GM19099 (cell line): ENCODE data around the gene NT5E.

ENCODE experiments used
- POLR2A ChIP-seq: IDR thresholded peaks from 3 replicates; pipeline ENCODE4 v1.6.1; 2011; ENCODE audit warnings: low read depth; ENCODE audit not compliant: insufficient read length; ENCODE audit errors: extremely low read depth

The NT5E gene

DNA sequence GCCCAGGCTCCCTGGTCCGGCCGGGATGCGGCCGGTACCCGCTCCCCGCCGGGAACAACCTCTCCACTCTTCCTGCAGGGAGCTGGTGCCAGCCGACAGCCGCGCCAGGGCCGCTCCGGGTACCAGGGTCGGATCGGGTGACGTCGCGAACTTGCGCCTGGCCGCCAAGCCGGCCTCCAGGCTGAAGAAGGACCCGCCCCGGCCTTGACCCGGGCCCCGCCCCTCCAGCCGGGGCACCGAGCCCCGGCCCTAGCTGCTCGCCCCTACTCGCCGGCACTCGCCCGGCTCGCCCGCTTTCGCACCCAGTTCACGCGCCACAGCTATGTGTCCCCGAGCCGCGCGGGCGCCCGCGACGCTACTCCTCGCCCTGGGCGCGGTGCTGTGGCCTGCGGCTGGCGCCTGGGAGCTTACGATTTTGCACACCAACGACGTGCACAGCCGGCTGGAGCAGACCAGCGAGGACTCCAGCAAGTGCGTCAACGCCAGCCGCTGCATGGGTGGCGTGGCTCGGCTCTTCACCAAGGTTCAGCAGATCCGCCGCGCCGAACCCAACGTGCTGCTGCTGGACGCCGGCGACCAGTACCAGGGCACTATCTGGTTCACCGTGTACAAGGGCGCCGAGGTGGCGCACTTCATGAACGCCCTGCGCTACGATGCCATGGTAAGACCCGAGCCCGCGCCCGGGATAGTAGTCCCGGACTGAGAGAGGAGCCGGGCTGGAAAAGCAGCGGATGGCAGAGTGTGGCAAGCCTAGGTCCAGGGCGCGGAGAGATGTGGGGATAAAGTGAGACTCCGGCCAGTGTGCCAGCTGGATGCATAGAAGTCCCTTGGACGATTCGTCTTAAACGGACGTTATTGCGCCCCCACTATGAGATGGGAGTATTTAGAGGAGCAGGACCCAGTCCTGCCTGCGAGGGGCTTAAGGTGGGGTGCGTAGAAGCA is at the start of gene NT5E:
Gene NT5E, plus strand, starts transcription at position 266 of the 942 bp plus-strand sequence. Its CDS starts 57 bp downstream, at position 323.
- TF ChIP-seq POLR2A = peak; percentile 55

GRCh38 chr6:85400331-85400730 is 49.6 kb upstream of the NT5E start:
- no peak for TF ChIP-seq POLR2A

DNA sequence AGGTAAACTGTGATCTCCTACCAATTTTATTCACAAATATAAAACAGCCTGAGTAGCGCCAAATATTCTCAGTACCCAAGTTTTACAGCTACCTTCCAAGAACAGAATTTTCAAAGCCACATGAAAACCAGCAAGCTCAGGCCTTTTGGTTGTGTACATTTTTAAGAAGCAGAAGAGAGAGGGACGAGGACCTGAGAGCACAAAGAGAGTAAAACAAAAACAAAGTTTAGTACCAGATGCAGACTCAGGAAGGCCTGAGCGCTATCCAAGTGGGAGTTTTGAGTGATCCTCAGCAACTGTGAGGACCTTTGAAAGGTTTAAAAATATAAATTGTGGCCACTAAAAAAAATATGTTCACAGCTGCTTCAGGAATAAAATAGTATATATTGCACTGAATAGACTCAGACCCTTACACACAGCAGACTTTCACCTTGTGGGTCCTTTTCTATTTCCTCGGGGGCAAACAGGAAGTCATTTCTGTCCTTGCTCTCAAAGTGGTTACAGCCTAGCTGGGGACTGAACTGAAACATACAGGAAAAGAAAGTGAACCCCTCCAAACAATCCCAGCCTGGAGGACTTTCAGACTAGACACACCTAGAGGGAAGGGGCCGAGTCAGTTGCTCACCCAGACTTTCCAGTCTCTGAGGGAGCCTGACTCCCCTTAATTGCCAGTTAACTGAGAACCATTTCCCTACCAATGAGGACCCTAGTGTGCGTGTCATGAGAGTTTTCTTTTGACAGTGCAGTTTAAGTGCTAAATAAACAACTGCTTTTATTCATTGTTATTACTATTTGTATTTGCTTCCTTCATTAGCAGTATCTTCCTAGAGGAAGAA is 48.5 kb upstream of the NT5E start:
- TF ChIP-seq POLR2A = no peak

DNA sequence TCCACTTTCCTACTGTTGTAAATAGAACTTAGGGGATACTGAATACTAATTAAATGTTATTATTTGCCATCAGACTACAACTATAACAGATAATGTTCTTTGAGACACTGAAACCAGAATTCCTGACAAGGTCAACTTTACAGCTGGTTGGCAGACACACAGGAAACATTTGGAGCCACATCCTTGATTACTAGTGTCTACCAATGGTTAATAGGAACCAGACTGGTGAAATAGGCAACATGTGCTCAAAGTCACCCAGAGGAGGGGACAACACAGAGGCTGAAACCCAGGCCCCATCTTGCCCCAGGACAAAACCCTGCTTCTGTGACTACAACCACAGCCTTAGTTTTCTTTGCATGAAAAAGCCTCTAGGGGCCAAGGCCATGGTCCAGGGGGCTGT is 47.8 kb upstream of the NT5E start:
- TF ChIP-seq POLR2A = no peak

DNA sequence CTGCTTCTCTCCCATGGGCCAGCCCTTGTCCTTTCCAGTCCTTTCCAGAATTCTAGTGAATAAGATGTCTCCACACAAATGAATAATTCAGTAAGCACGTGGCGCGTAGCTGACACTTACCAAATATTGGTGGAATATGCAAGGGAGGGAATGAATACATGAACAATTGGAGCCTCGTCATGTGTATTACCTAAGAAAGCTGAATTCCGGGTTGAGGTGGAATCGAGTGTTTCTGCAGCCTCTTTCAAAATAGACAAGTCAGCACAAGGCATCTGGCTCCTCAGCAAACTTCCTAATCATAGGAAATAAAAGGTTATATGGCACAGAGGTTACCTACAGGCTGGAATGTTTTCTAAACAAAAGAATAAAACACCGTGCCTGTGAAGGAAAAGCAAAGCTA is 47.0 kb upstream of the NT5E start:
- TF ChIP-seq POLR2A = no peak

DNA sequence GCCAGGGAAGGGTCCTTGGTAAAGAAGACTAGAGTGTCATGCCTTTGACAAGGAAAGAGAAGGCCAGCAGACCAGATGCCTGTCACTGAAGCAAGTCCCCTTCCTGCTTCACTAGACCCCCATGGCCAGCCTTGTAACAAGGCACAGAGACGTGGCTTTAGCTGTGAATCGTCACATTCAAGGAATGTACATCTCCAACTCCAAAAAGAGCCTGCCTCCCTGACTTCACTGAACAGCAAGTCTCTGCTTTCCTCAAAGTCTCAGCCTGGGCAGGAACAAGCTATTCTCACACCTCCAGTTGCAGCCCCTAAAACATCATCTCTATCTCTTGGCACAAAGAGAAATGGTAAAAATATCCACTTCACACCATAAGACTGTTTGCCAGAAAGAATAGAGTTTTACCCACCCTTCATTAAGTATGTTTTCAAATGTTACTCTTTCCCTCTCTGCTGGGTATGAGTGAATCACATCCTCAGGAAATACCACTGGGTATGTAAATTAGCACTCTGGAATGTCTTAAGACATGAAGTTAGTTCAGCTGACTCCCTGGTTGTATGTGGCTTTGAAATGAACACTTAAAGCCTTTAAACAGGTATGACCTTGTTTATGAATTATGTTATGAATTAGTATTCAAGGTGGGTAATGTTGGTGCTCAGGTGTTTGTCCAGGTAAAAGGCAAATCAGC is 46.4 kb upstream of the NT5E start:
- no peak for TF ChIP-seq POLR2A

GRCh38 chr6:85404564-85405174 is 45.2 kb upstream of the NT5E start:
- no peak for TF ChIP-seq POLR2A

GRCh38 chr6:85405175-85405852 is 44.6 kb upstream of the NT5E start:
- TF ChIP-seq POLR2A = no peak

GRCh38 chr6:85405853-85406198 is 44.1 kb upstream of the NT5E start:
- no peak for TF ChIP-seq POLR2A

DNA sequence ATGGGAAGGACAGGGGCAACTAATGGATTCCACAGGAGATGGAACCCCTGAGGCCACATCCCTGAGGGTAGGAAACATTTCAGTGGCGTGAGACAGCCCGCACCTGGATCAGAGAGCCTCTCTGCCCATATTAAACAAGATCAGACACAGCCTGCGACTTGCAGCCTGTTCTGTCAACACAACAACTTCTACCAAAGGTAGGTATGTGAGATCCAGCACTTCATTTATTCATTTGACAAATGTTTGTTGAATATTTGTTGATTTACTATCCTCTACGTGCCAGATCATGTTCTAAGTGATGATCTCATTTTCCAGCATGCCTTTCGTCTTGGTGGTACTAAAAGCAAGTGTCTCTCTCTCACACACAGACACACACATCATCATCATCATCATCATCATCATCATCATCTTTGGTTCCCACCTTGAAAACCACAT is 43.2 kb upstream of the NT5E start:
- no peak for TF ChIP-seq POLR2A

GRCh38 chr6:85408039-85408438 is 41.8 kb upstream of the NT5E start:
- no peak for TF ChIP-seq POLR2A

GRCh38 chr6:85412911-85413430 is 36.9 kb upstream of the NT5E start:
- no peak for TF ChIP-seq POLR2A

DNA sequence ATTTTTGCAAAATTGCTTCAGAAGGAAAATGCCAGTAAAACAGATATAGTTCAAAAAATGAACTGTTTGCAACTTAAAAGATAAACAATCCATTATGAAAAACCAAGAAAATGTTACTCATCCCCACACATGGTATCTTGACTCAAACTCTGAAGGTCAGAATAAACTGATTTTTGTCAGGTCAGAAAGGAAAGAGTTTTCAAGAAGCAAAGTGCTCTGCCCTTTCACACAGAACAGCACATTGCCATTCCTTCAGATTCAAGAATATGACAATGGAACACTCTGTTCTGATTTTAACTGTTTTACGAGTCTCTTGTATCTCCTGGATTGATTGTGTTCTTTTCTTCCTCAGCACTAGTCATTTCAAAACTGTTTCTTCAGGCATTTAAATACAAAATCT is 33.8 kb upstream of the NT5E start:
- no peak for TF ChIP-seq POLR2A

- TF ChIP-seq POLR2A = no peak
Measured at GRCh38 chr6:85416766-85417165, 33.1 kb upstream of the NT5E start.

- no peak for TF ChIP-seq POLR2A
Measured at GRCh38 chr6:85417336-85417735, 32.5 kb upstream of the NT5E start.

GRCh38 chr6:85418059-85418458 is 31.8 kb upstream of the NT5E start:
- no peak for TF ChIP-seq POLR2A
